A673 (cell line): ENCODE data around the gene ITGA6.

Experiments used
- EZH2 ChIP-seq: fragments of 200-600 bp; sonication (generic); IDR thresholded peaks from 2 replicates; pipeline ENCODE4 v1.6.1; 2017; ENCODE audit warnings: borderline replicate concordance, low read depth, mild to moderate bottlenecking, mixed read lengths, antibody characterized with exemption, low read length; ENCODE audit not compliant: poor library complexity, severe bottlenecking
- TF ChIP-seq, protein P1 (sequence below): fragments of 300-800, 200-600 bp; sonication (generic); conservative IDR thresholded peaks from 2 replicates; pipeline ENCODE4 v1.5.1; 2017; ENCODE audit warnings: low read depth, mild to moderate bottlenecking, antibody characterized with exemption, low read length, moderate library complexity, mixed read lengths

DNA sequence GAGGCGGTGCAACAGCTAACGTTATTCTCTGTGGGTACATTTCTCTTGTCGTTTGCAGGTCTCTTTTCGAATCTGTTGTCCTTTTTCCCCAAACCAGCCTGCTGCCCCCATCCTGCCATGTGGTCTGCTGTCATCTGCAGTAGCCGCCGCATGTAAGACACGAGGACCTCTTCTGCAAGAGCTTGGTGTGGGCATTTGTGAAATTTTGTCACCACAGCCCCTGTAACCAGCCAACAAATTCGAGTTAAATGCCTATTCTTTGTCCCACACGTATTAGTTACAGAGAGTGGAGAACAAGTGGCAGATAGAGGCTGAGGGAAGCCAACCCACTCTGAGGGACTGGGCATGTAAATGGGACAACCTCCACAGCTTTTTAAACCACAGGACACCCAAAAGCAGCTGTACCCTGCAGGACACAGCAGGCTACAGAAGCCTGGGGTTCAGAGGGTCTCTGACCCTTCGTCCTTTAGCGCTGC lies 35.0 kb downstream of the ITGA6 start:
- TF ChIP-seq, protein P1, sequence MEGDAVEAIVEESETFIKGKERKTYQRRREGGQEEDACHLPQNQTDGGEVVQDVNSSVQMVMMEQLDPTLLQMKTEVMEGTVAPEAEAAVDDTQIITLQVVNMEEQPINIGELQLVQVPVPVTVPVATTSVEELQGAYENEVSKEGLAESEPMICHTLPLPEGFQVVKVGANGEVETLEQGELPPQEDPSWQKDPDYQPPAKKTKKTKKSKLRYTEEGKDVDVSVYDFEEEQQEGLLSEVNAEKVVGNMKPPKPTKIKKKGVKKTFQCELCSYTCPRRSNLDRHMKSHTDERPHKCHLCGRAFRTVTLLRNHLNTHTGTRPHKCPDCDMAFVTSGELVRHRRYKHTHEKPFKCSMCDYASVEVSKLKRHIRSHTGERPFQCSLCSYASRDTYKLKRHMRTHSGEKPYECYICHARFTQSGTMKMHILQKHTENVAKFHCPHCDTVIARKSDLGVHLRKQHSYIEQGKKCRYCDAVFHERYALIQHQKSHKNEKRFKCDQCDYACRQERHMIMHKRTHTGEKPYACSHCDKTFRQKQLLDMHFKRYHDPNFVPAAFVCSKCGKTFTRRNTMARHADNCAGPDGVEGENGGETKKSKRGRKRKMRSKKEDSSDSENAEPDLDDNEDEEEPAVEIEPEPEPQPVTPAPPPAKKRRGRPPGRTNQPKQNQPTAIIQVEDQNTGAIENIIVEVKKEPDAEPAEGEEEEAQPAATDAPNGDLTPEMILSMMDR: peak; percentile 34; the same call in 1 of the 2 replicates
- no peak for TF ChIP-seq EZH2
